ES-I3 (cell line): ENCODE data around the gene ZNF883.
A peak's percentile ranks its signal among the peaks of the same experiment; 100 is the strongest.
"Not testable (repeated sequence)": the region's sequence is repeated elsewhere in the genome, so short reads cannot be mapped to it uniquely, and the experiment has no call there.

ENCODE experiments used
- H3K36me3 ChIP-seq: 2 replicates; pipeline ENCODE4 v1.6.1; 2013; ENCODE audit warnings: mild to moderate bottlenecking, low read length, control low read depth, moderate library complexity; ENCODE audit not compliant: insufficient read depth
- H3K4me1 ChIP-seq: 2 replicates; pipeline ENCODE4 v1.6.1; 2013; ENCODE audit warnings: mild to moderate bottlenecking, control low read depth, low read length; ENCODE audit not compliant: insufficient read depth
- H3K9ac ChIP-seq: 2 replicates; pipeline ENCODE4 v1.6.1; 2013; ENCODE audit warnings: low read depth, mild to moderate bottlenecking, low read length, moderate library complexity
- H3K9me3 ChIP-seq: 2 replicates; pipeline ENCODE4 v1.6.1; 2013; ENCODE audit warnings: mild to moderate bottlenecking, low read length, moderate library complexity; ENCODE audit not compliant: control insufficient read depth, insufficient read depth

ZNF883 gene

DNA sequence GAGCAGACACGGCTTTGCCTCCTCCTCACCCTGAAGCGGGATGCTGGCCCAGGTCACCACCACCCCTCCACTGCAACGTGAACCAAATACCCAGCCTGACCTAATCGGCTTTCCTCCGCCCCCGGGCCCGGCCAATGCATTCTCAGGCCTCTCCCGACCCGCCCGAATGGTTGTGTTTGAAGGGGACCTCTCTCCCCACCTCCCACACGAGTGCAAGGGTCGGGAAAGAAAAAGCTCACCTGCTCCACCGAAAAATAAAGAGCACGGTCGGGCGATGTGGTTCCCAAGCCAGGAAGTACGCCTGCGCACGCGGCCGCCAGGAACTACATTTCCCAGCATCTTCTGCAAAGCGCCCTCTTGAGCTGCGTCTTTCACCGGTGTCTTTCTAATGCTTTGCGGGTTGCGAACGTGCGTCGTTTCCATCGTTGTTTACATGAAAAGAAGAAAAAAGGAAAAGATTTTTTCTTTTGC lies at the start of gene ZNF883:
TSS of gene ZNF883 (minus strand) at position 282 of the 471 bp plus-strand sequence.
- H3K9ac ChIP-seq: peak within 1 kb of the TSS; percentile 63

DNA sequence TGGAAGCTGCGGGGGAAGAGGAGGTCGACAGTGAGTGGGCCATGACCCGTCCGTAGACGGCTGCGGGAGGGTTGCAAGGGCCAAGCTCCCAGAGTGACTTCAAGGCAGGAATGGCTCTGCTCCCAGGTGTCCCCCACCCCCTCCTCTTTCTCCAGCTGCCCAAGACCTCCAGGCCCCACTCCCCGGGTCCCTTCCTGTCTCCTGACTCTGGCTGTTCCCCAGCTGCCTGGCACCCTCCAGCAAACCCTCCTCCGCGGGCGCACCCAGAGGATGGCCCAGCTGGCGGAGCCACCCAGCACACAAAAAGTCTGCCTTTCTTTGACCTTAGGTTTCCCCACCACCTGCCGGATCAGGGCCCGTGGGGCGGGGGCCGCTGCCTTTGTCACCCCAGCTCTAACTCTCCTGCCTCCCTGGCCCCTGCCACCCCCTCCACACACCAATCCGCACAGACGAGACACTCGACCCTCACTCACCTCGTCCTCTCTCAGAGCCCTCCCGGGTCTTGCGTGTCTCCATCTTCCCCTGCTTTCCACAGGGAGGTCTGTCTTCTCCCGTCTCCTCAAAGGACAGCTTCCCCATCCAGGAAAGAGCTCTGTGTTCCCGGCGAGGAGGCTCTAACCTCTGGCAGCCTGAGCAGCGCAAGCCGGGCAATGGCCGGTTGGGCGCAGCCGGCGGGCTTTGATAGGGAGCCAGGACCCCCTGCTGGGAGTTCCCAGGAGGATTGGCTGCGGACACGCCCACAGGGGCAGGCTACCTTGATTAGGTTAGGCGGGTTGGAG lies 49.3 kb upstream of the ZNF883 start:
- H3K4me1 ChIP-seq, H3K36me3 ChIP-seq, H3K9ac ChIP-seq, H3K9me3 ChIP-seq: not testable (repeated sequence)

More for the DNA sequence above, at the start of gene ZNF883:
- Histone ChIP-seq H3K36me3 (no peaks in the 10 kb centered on the region), H3K4me1 (no peaks in the 10 kb centered on the region), H3K9me3 (peaks cover 4% of the 10 kb centered on the region; the same call in 1 of the 2 replicates)

DNA sequence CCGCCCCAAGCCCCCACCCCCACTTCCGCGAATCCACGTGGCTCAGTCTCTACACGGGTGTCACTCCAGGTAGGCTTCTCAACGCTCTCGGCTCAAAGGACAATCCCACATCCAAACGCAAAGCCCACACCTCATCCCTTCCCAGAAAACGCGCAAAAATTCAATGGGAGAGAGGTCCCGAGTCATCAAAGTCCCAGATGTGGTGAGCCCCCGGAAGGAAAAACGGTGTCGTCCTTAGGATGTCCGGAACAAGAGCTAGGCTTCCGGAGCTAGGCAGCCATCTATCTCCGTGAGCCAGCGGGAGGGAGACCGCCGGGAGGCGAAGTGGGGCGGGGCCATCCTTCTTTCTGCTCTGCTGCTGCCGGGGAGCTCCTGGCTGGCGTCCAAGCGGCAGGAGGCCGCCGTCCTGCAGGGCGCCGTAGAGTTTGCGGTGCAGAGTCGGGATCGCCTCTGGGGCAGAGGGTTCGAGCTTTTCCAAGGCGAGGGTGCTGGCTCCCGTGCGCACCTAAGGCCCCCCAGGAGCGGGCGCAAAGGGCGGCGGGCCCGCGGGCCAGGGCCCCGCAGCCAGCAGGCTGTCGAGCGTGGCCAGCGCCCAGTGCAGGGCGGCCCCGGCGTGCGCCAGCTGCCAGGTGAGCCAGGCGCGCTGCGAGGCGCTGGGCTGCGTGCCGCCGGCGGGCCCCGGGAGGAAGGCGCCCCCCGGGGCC lies 47.7 kb upstream of the ZNF883 start:
- not testable (repeated sequence) for H3K4me1 ChIP-seq, H3K9me3 ChIP-seq, H3K36me3 ChIP-seq
- peak overlapping the region; percentile 15; the same call in 1 of the 2 replicates for H3K9ac ChIP-seq

DNA sequence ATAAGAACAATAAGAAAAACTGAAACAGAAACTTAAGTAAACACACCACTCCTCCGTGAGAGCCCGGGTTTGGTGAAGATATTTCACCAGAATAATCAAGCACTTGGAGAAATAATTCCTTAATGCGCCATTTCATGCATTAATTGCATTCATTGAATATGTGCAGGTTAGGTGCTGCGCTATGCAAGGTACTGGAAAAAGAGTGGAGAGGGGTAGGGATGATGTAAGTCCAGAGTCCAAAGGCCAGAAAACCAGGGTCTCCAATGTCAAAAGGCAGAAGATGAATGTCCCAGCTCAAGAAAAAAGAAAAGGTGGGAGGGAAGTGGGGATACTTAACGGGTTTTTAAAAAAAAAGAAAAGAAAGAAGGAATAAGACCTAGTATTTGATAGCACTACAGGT lies 45.2 kb upstream of the ZNF883 start:
- no peaks in the 10 kb centered on the region for H3K4me1 ChIP-seq
- H3K9ac ChIP-seq: peak overlapping the region; percentile 79; the same call in 1 of the 2 replicates
- no peaks in the 10 kb centered on the region; the same call in none of the 2 replicates for H3K9me3 ChIP-seq
- H3K36me3 ChIP-seq: no peaks in the 10 kb centered on the region

DNA sequence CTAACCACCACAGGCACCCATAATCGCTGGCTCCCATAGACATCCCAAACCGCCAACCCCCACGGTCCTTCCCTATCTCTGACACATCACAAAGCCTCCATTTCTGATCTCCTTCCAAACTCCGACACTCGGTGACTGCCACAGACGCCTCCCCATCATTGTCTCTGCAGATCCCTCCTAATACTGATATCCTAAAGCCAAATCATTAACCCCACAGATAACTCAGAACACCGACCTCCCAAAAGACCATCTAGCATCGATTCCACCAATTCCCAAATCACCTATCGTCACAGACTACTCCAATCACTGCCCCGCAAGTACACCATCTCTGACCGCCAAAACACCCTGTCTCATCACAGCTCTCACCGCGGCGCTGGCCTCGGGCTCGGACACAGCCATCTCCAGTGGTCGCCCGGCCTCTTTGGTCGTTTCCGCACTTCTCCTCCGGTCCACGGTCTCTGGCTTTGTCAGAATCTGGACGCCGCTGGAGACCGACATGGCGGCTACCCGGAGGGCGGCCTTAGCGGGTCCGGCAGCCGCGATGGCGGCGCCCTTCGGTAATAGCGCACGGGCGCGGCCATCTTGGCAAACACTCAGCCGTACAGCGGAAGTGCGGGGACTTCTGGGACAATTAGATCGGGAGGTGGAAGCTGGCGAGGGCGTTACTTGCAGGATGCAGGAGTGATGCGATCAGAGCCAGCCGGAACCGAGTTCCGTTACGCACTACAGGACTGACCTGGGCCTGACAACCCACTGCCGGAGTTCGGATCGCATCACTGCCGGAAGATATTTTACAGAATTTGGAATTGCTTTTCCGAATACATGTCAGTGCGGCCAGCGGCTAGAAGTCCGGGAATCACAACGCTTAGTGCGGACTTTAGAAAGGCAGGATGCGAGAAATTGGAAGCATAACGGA lies 44.5 kb upstream of the ZNF883 start, which contains the start of gene ZFP37:
TSS of gene ZFP37 (minus strand) at position 534 of the 916 bp plus-strand sequence. CDS start at position 498, 36 bp downstream.
- Histone ChIP-seq H3K9ac (peak within 1 kb of the TSS; percentile 79), H3K36me3 (no peaks in the 10 kb centered on the region), H3K4me1 (no peaks in the 10 kb centered on the region), H3K9me3 (no peaks in the 10 kb centered on the region; the same call in none of the 2 replicates)

DNA sequence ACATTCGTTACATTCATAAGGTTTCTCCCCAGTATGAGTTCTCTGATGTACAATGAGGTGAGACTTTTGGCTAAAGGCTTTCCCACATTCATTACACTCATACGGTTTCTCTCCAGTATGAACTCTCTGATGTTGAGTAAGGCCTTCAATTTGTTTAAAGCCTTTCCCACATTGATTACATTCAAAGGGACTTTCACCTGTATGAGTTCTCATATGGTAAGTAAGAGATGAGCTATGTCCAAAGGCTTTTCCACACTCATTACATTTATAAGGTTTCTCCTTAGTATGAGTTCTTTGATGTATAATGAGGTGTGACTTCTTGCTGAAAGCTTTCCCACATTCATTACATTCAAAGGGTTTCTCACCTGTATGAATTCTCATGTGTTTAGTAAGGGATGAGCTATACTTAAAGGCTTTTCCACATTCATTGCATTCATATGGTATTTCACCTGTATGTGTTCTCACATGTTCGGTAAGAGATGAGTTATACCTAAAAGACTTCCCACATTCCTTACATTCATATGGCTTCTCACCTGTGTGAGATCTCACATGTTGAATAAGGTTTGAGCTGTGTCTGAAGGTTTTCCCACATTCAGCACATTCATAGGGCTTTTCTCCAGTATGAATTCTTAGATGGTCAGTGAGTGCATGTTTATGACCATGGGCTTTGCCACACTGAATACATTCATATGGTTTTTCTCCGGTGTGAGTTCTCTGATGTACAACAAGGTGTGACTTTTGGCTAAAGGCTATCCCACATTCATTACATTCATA lies 31.1 kb upstream of the ZNF883 start:
- Histone ChIP-seq H3K9me3 (peaks cover 57% of the 10 kb centered on the region), H3K36me3 (peaks cover 16% of the 10 kb centered on the region; the same call in 1 of the 2 replicates)

DNA sequence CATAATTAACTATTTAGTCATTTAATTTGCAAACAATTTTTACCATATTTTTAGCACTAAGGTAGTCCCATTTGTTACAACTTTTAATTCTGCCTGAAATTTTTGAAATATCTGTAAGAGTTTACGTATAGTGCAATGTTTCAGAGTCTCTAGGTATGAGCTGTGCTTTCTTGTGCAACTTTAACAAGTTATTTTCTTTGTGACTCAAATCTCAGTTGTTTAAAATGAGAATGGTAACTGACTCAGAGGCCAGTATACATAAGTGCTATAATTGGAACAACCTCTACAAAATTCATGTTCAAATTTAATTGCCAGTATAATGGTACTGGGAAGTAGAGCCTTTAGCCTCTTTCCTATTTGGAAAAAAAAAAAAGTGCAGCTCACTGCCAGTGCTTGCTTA lies 14.2 kb upstream of the ZNF883 start:
- H3K9me3 ChIP-seq: no peaks in the 10 kb centered on the region; the same call in none of the 2 replicates
- no peaks in the 10 kb centered on the region for H3K36me3 ChIP-seq
- no peak overlapping the region for H3K9ac ChIP-seq
- H3K4me1 ChIP-seq: no peaks in the 10 kb centered on the region

More for the DNA sequence above, 31.1 kb upstream of the ZNF883 start:
- Histone ChIP-seq H3K4me1 (no peaks in the 10 kb centered on the region), H3K9ac (no peak overlapping the region)

- Histone ChIP-seq H3K36me3 (no peaks in the 10 kb centered on the region), H3K4me1 (no peaks in the 10 kb centered on the region), H3K9me3 (no peaks in the 10 kb centered on the region; the same call in 1 of the 2 replicates), H3K9ac (no peak overlapping the region)
Measured at GRCh38 chr9:113018247-113018646, 6.3 kb upstream of the ZNF883 start.

DNA sequence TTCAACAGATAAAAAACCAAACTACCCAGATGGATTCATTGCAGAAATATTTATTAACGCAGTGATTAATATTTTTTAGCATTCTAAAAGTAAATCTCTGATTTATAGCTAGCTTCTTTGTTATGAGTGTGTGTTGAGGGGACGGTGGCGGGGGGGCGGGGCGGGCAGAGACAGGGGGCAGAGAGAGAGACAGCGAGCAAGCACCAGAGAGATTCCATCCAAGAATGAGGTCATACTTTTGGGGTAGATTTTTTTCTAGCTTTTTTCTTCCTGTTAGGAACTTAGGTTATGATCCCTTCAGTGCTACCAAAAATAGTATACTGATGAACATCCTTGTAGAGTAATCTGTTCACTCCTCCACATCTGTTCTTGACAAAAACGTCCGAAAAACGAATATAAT lies 500 bp upstream of the ZNF883 start:
- peak overlapping the region; percentile 63; the same call in 1 of the 2 replicates for H3K9ac ChIP-seq

DNA sequence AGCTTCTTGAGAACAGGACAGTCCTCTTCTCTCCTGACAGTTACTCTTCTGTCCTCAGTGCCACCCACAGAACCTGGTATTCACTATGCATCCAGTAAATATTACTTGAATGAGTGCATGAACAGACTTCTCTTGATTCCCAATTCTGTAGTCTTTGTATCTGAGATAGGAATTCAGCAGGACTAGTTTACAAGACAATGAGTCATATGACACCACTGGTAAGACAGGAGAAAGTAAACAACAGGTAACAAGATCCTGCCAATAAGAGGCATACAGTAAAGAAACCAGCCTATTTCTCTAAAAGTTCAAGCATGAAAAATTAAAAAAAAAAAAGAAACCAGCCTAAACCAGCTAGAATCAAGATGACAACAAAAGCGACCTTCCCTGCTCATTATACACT lies 6.2 kb downstream of the ZNF883 start:
- no peak overlapping the region for H3K9ac ChIP-seq
- H3K4me1 ChIP-seq: no peaks in the 10 kb centered on the region
- H3K36me3 ChIP-seq: no peaks in the 10 kb centered on the region
- peaks cover 3% of the 10 kb centered on the region for H3K9me3 ChIP-seq

More for the DNA sequence above, 500 bp upstream of the ZNF883 start:
- Histone ChIP-seq H3K9me3 (peaks cover 4% of the 10 kb centered on the region; the same call in 1 of the 2 replicates), H3K4me1 (no peaks in the 10 kb centered on the region), H3K36me3 (no peaks in the 10 kb centered on the region)

DNA sequence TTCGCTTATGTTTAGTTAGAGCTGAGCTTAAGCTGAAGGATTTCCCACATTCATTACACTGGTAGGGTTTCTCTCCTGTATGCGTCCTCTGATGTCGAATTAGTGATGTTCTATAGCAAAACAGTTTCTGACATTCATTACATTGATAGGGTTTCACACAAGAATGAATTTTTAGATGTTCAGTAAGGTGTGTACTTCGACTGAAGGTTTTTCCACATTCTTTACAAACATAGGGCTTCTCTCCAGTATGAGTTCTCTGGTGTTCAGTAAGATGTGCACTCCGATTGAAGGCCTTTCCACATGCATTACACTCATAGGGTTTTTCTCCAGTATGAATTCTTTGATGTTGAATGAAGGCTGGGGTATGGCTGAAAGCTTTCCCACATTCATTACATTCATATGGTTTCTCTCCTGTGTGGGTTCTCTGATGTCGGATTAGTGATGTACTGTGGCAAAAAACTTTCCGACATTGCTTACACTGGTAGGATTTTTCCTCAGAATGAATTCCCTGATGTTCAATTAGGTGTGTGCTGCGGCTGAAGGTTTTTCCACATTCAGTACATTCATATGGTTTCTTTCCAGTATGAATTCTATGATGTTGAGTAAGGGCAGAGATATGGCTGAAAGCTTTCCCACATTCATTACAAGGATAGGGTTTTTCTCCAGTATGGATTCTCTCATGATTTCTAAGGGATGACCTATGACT lies 14.6 kb downstream of the ZNF883 start:
- no peaks in the 10 kb centered on the region for H3K4me1 ChIP-seq
- H3K9ac ChIP-seq: no peak overlapping the region
- peaks cover 33% of the 10 kb centered on the region for H3K9me3 ChIP-seq
- peaks cover 4% of the 10 kb centered on the region; the same call in 1 of the 2 replicates for H3K36me3 ChIP-seq

DNA sequence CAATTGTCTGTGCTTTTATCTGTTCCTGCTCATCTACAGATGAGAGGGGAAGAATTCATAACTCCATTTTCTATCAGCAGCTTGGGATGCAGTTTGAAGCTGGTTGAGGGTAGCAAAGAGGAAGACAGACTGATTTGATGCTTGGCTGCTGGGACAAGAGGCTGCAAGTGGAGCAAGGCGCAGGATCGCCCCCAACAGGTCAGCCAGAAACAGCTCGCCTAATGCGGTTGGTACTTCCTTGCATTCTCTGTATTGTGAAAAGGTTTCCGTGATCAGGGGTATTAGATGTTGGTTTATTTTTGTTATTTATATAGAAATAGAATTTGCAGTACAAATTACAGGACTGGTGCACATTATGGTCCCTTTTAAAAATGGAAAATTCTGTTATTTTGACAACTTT lies 40.6 kb downstream of the ZNF883 start:
- Histone ChIP-seq H3K9me3 (no peaks in the 10 kb centered on the region), H3K9ac (no peak overlapping the region)

GRCh38 chr9:112970939-112971338 lies 41.1 kb downstream of the ZNF883 start:
- Histone ChIP-seq H3K9me3 (no peaks in the 10 kb centered on the region), H3K9ac (no peak overlapping the region), H3K36me3 (no peaks in the 10 kb centered on the region), H3K4me1 (no peaks in the 10 kb centered on the region)

More for the DNA sequence above, 40.6 kb downstream of the ZNF883 start:
- H3K36me3 ChIP-seq: no peaks in the 10 kb centered on the region
- H3K4me1 ChIP-seq: no peaks in the 10 kb centered on the region
